Measurements from ENCODE around the gene CAMTA1.

- no peak for TF ChIP-seq POLR2A (IDR thresholded peaks at IDR 0.05; ENCODE audit: low read length)
- no peak for TF ChIP-seq GATA1 (IDR thresholded peaks at IDR 0.05; ENCODE audit: low read depth, low read length)
Observed at GRCh38 chr1:7519181-7519860, 734.1 kb downstream of the CAMTA1 start.

All from erythroblast (primary cell).